ENCODE data around the gene DUSP5.
"Not testable (repeated sequence)": the region's sequence is repeated elsewhere in the genome, so short reads cannot be mapped to it uniquely, and the experiment has no call there.

DUSP5 gene

GRCh38 chr10:110523736-110524135, 26.0 kb downstream of the DUSP5 start:
- no peak for DNase-seq

GRCh38 chr10:110524179-110524858, 26.6 kb downstream of the DUSP5 start:
- no peak for DNase-seq

GRCh38 chr10:110524859-110525232, 27.1 kb downstream of the DUSP5 start:
- DNase-seq = no peak

GRCh38 chr10:110525349-110526260, 27.9 kb downstream of the DUSP5 start:
- no peak for DNase-seq

- DNase-seq = no peak
Measured at GRCh38 chr10:110527731-110528171, 30.0 kb downstream of the DUSP5 start.

GRCh38 chr10:110528224-110528996, 30.7 kb downstream of the DUSP5 start:
- DNase-seq = no peak

GRCh38 chr10:110528997-110529524, 31.4 kb downstream of the DUSP5 start:
- DNase-seq = peak in 2 of 5 experiments; percentile 23 to 54

GRCh38 chr10:110529596-110530011, 31.9 kb downstream of the DUSP5 start:
- peak in 2 of 5 experiments; percentile 39 to 63 for DNase-seq

- no peak for DNase-seq
Measured at GRCh38 chr10:110530131-110530831, 32.6 kb downstream of the DUSP5 start.

GRCh38 chr10:110531687-110532086, 34.0 kb downstream of the DUSP5 start:
- no peak for DNase-seq

- DNase-seq = not testable (repeated sequence)
Measured at GRCh38 chr10:110532628-110533027, 34.9 kb downstream of the DUSP5 start.

- no peak for DNase-seq
Measured at GRCh38 chr10:110533149-110533548, 35.4 kb downstream of the DUSP5 start.

- peak in 1 of 5 experiments; percentile 61 for DNase-seq
Measured at GRCh38 chr10:110534571-110534970, 36.9 kb downstream of the DUSP5 start.

GRCh38 chr10:110535958-110536891, 38.5 kb downstream of the DUSP5 start:
- peak in 4 of 5 experiments; percentile 9 to 88 (median 56) for DNase-seq

GRCh38 chr10:110539091-110539490, 41.4 kb downstream of the DUSP5 start:
- no peak for DNase-seq

- peak in 1 of 5 experiments; percentile 27 for DNase-seq
Measured at GRCh38 chr10:110540031-110540430, 42.3 kb downstream of the DUSP5 start.

- DNase-seq = no peak
Measured at GRCh38 chr10:110544958-110545537, 47.3 kb downstream of the DUSP5 start.

- DNase-seq = no peak
Measured at GRCh38 chr10:110546077-110546476, 48.4 kb downstream of the DUSP5 start.

- DNase-seq = no peak
Measured at GRCh38 chr10:110546499-110547110, 48.9 kb downstream of the DUSP5 start.

All from T-helper 2 cell (primary cell).